Mucosa of stomach (tissue), 1 donor: Measurements from ENCODE around the gene ARHGAP19.

Experiments
- H3K27me3 ChIP-seq: one replicate; pipeline ENCODE4 v1.7.0; 2013; ENCODE audit warnings: mild to moderate bottlenecking, low read length; ENCODE audit not compliant: control insufficient read depth, insufficient read depth
- H3K36me3 ChIP-seq: one replicate; pipeline ENCODE4 v1.7.0; 2013; ENCODE audit warnings: low read length; ENCODE audit not compliant: control insufficient read depth, insufficient read depth
- H3K4me1 ChIP-seq: one replicate; pipeline ENCODE4 v1.7.0; 2013; ENCODE audit warnings: mild to moderate bottlenecking, low read length; ENCODE audit not compliant: control insufficient read depth, insufficient read depth
- H3K4me3 ChIP-seq: one replicate; pipeline ENCODE4 v1.7.0; 2013; ENCODE audit warnings: low read length
- H3K9ac ChIP-seq: one replicate; pipeline ENCODE4 v1.7.0; 2013; ENCODE audit warnings: mild to moderate bottlenecking, low read length, moderate library complexity
- H3K9me3 ChIP-seq: one replicate; pipeline ENCODE4 v1.7.0; 2013; ENCODE audit warnings: mild to moderate bottlenecking, low read length, moderate library complexity; ENCODE audit not compliant: control insufficient read depth
- donor health status: Pancreatic carcinoma.

Gene ARHGAP19

GRCh38 chr10:97195706-97196222, 96.7 kb downstream of the ARHGAP19 start:
- Histone ChIP-seq H3K4me1 (no peaks in the 10 kb centered on the region), H3K27me3 (peaks cover 25% of the 10 kb centered on the region), H3K9ac (no peak overlapping the region), H3K4me3 (peak overlapping the region; percentile 6), H3K9me3 (no peaks in the 10 kb centered on the region), H3K36me3 (no peaks in the 10 kb centered on the region)

GRCh38 chr10:97192952-97193435, 99.4 kb downstream of the ARHGAP19 start:
- Histone ChIP-seq H3K9ac (no peak overlapping the region), H3K4me3 (no peak overlapping the region), H3K27me3 (peaks cover 36% of the 10 kb centered on the region), H3K36me3 (no peaks in the 10 kb centered on the region), H3K9me3 (no peaks in the 10 kb centered on the region), H3K4me1 (no peaks in the 10 kb centered on the region)

GRCh38 chr10:97190450-97190849, 102.0 kb downstream of the ARHGAP19 start:
- Histone ChIP-seq H3K9ac (no peak overlapping the region), H3K36me3 (no peaks in the 10 kb centered on the region), H3K27me3 (peaks cover 42% of the 10 kb centered on the region), H3K4me3 (no peak overlapping the region), H3K9me3 (no peaks in the 10 kb centered on the region), H3K4me1 (peaks cover 3% of the 10 kb centered on the region)

GRCh38 chr10:97188261-97188711, 104.2 kb downstream of the ARHGAP19 start:
- no peaks in the 10 kb centered on the region for H3K36me3 ChIP-seq
- no peaks in the 10 kb centered on the region for H3K9me3 ChIP-seq
- H3K9ac ChIP-seq, result no peak overlapping the region
- H3K4me1 ChIP-seq, result peaks cover 4% of the 10 kb centered on the region
- H3K4me3 ChIP-seq, result no peak overlapping the region
- H3K27me3 ChIP-seq, result peaks cover 57% of the 10 kb centered on the region

- Histone ChIP-seq H3K9me3 (no peaks in the 10 kb centered on the region), H3K4me3 (no peak overlapping the region), H3K9ac (no peak overlapping the region), H3K27me3 (peaks cover 63% of the 10 kb centered on the region), H3K4me1 (peaks cover 4% of the 10 kb centered on the region), H3K36me3 (no peaks in the 10 kb centered on the region)
These were observed 105.5 kb downstream of the ARHGAP19 start for GRCh38 chr10:97186911-97187310.

- no peaks in the 10 kb centered on the region for H3K36me3 ChIP-seq
- H3K9ac ChIP-seq, result no peak within 1 kb of the TSS
- peaks cover 63% of the 10 kb centered on the region for H3K27me3 ChIP-seq
- no peaks in the 10 kb centered on the region for H3K9me3 ChIP-seq
- no peak within 1 kb of the TSS for H3K4me3 ChIP-seq
- peaks cover 4% of the 10 kb centered on the region for H3K4me1 ChIP-seq
These were observed 106.9 kb downstream of the ARHGAP19 start, which contains the start of gene SLIT1 for GRCh38 chr10:97185326-97186058. TSS of gene SLIT1 (minus strand) at chr10:97185959. CDS start at chr10:97185674, 285 bp downstream.

GRCh38 chr10:97184971-97185325, 107.5 kb downstream of the ARHGAP19 start:
- peaks cover 59% of the 10 kb centered on the region for H3K27me3 ChIP-seq
- H3K9me3 ChIP-seq, result no peaks in the 10 kb centered on the region
- no peak overlapping the region for H3K9ac ChIP-seq
- H3K4me3 ChIP-seq, result no peak overlapping the region
- no peaks in the 10 kb centered on the region for H3K36me3 ChIP-seq
- H3K4me1 ChIP-seq, result peaks cover 4% of the 10 kb centered on the region

- Histone ChIP-seq H3K4me3 (no peak overlapping the region), H3K36me3 (no peaks in the 10 kb centered on the region), H3K9ac (no peak overlapping the region), H3K27me3 (peaks cover 58% of the 10 kb centered on the region), H3K4me1 (peaks cover 4% of the 10 kb centered on the region), H3K9me3 (no peaks in the 10 kb centered on the region)
These were observed 109.1 kb downstream of the ARHGAP19 start for GRCh38 chr10:97183314-97183713.

- Histone ChIP-seq H3K36me3 (no peaks in the 10 kb centered on the region), H3K4me3 (no peak overlapping the region), H3K4me1 (peaks cover 4% of the 10 kb centered on the region), H3K9me3 (no peaks in the 10 kb centered on the region), H3K27me3 (peaks cover 49% of the 10 kb centered on the region), H3K9ac (no peak overlapping the region)
These were observed 110.0 kb downstream of the ARHGAP19 start for GRCh38 chr10:97182288-97182990.

- Histone ChIP-seq H3K9me3 (no peaks in the 10 kb centered on the region), H3K36me3 (no peaks in the 10 kb centered on the region), H3K27me3 (peaks cover 35% of the 10 kb centered on the region), H3K9ac (no peak overlapping the region), H3K4me3 (no peak overlapping the region), H3K4me1 (peaks cover 4% of the 10 kb centered on the region)
These were observed 111.5 kb downstream of the ARHGAP19 start for GRCh38 chr10:97180986-97181385.

- Histone ChIP-seq H3K4me1 (no peaks in the 10 kb centered on the region), H3K27me3 (peaks cover 31% of the 10 kb centered on the region), H3K4me3 (no peak overlapping the region), H3K9ac (no peak overlapping the region), H3K36me3 (no peaks in the 10 kb centered on the region), H3K9me3 (no peaks in the 10 kb centered on the region)
These were observed 112.1 kb downstream of the ARHGAP19 start for GRCh38 chr10:97180363-97180755.

GRCh38 chr10:97179731-97180362, 112.6 kb downstream of the ARHGAP19 start:
- H3K27me3 ChIP-seq, result peaks cover 25% of the 10 kb centered on the region
- no peak overlapping the region for H3K4me3 ChIP-seq
- no peaks in the 10 kb centered on the region for H3K36me3 ChIP-seq
- H3K9me3 ChIP-seq, result no peaks in the 10 kb centered on the region
- H3K4me1 ChIP-seq, result no peaks in the 10 kb centered on the region
- no peak overlapping the region for H3K9ac ChIP-seq
